Tongue (tissue), 2 donors: ENCODE results near the gene PRKAR2B. TPM values are rescaled to one million over a fixed set of nuclear protein-coding genes. Genes with fewer than 3 reads are reported as not detected.
"Not testable (repeated sequence)": the region's sequence is repeated elsewhere in the genome, so short reads cannot be mapped to it uniquely, and the experiment has no call there.

Experiments used
- DNase-seq: peaks from one replicate; pipeline ENCODE4 v3.0.0-alpha.2; 2015
- total RNA-seq: library from RNA; depleted of rRNA; stranded (reverse); fragments of >200 nt; gene quantifications from one replicate; pipeline ENCODE4 v1.2.3, GENCODE V29; 2014

Gene PRKAR2B
- total RNA-seq, 1 donor from 2014 or later = 10.9 TPM

DNA sequence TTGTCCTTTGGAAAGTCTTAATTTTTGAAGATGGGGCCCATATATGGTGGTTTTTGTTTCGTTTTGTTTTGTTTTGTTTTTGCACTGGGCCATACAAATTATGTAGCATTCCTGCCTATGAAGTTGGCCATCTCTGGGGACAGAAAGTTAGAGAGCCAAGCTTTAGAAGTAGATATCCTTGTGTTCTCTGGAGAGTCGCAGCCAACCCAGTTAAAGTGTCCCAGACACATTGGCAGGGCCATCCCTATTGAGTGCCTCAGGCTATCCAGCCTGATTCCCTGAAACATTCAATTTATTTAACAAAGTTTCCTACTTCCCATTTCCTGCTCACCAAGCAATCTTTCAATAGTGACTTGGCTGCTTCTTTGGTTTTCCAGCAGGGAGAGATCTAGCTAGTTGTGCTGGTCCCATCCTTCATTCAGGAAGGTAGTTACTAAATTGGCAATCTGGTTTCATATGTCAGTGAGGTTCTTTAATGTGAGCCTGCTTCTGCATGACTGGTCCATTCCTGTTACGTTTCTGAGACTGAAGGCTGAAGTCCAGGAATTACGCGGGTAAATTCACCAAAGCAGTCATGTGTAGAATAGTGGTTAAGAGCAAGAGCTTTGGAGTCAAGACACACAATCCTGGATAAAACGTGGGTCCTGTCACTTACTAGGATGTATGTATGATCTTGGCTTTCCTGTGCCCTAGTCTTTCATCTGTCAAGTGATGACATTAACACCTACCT is 75.0 kb downstream of the PRKAR2B start:
- no peak for DNase-seq

DNA sequence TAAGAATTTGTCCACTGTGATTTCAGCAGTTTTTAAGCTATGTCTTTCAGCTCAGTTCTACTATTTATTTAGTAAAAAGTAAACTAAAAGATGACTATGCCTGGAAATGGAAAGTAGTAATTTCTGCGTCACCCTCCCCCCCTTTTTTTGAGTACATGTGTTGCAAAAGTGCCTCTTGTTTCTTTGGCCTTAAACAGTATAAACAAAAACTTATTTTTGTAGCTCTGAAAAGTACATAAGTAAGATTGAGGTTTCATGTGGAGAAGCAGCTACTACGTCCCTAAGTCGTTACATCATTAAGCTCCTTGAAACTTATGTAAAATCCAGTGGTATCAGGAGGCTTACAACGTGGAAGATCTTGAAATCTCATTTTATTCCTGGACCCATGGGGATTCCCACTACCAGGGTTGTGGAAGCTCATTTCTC is 78.0 kb downstream of the PRKAR2B start:
- peak; percentile 22 for DNase-seq

GRCh38 chr7:107123392-107123791 is 78.9 kb downstream of the PRKAR2B start:
- DNase-seq = no peak

GRCh38 chr7:107125475-107125874 is 81.0 kb downstream of the PRKAR2B start:
- no peak for DNase-seq

- no peak for DNase-seq
These were observed 83.7 kb downstream of the PRKAR2B start for GRCh38 chr7:107128217-107128616.

DNA sequence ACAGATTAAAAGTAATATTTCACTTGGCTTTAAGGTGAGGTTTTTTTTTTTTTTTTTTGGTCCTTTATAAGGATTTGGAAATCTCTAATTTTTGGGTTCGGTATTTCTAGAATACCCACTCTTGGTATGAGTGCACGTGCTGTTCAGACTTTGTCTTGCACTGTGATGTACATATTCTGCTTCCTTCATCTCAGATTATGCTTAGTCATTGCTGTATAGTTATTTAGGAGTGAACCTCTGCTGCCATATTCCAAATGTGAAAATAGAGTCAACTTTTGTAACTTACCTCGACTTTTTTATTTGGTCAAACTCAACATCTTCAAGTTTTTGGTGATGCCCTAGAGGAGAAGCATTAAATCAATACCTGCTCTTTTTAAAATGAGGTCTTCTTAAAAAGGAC is 84.2 kb downstream of the PRKAR2B start:
- DNase-seq = no peak

- DNase-seq = no peak
These were observed 86.1 kb downstream of the PRKAR2B start for GRCh38 chr7:107130487-107131220.

- DNase-seq = no peak
These were observed 88.9 kb downstream of the PRKAR2B start for GRCh38 chr7:107133396-107133795.

GRCh38 chr7:107138696-107139420 is 94.4 kb downstream of the PRKAR2B start:
- no peak for DNase-seq

DNA sequence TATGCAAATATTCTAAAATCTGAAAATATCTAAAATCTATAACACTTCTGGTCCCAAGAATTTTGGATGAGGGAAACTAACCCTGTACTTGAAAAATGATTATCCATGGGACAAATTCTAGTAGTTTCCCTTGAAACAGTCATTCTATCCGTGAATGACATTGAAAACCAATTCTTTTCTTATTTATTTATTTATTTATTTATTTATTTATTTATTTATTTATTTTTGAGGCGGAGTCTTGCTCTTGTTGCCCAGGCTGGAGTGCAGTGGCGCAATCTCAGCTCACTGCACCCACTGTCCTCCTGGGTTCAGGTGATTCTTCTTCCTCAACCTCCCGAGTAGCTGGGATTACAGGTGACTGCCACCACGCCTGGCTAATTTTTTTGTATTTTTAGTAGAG is 99.4 kb downstream of the PRKAR2B start:
- not testable (repeated sequence) for DNase-seq

GRCh38 chr7:107145067-107145838 is 100.7 kb downstream of the PRKAR2B start:
- DNase-seq = no peak

GRCh38 chr7:107147464-107148393 is 103.2 kb downstream of the PRKAR2B start:
- DNase-seq = peak; percentile 43

DNA sequence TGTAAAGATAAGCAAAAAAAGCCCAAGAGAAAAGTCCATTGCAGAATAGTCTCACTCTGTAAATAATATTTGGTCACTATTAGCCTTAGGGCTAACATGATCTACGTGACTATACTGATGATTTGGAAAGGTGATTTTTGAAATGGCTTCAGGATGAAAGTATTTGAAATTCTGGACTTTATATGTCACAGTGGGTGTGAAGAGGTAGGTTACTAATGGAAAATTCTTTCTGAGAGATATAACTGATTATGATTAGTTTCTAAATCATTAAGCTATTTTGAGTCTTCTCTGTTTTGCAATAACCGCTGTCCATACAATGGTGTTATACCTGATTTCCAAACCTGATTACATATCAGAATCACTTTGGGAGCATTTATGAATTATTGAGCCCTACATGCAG is 104.2 kb downstream of the PRKAR2B start:
- no peak for DNase-seq

GRCh38 chr7:107149863-107150262 is 105.4 kb downstream of the PRKAR2B start:
- no peak for DNase-seq

GRCh38 chr7:107150375-107151073 is 106.0 kb downstream of the PRKAR2B start:
- DNase-seq = peak; percentile 91

- DNase-seq = no peak
These were observed 107.0 kb downstream of the PRKAR2B start for GRCh38 chr7:107151538-107151937.

DNA sequence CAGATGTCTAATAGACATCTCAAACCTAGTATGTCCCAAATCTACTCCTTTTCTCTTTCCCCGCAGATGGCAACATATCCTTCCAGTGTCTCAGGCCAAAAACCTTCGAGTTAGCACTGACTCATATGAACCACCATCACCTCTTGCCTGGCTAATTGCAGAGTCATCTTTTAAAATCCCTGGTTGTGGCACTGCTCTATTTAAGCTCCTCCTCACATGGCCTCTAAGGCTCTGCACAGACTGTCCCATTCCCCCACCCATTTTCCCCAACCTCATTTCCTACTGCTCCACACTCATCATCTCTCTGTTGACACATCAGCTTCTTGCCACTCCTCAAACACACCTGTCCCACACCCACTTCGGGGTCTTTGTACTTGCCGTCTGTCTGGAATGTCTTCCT is 107.5 kb downstream of the PRKAR2B start:
- no peak for DNase-seq

GRCh38 chr7:107154826-107155225 is 110.3 kb downstream of the PRKAR2B start:
- DNase-seq = no peak

GRCh38 chr7:107155726-107156125 is 111.2 kb downstream of the PRKAR2B start:
- not testable (repeated sequence) for DNase-seq

DNA sequence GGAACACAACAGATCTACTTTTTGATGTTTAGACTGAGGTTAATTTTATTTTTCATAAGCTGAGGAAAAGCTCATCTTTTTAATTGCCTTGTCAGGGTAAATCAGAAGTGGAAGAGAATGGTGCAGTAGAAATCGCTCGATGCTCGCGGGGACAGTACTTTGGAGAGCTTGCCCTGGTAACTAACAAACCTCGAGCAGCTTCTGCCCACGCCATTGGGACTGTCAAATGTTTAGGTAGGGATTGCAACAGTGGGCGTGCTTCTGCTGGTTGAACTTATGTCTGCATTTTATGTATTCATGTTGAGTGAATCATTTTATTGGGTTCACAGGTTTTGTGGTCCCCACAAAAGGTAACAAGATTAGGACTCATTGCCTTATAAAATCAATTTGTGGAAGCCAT is 112.6 kb downstream of the PRKAR2B start:
- no peak for DNase-seq
